GM18858 (cell line): ENCODE data around the gene REM1.

Source experiments
- ATAC-seq: cut with Tn5 transposase; IDR thresholded peaks from one replicate; pipeline ENCODE4 v1.9.1; 2021; ENCODE audit not compliant: unreplicated experiment

The REM1 gene

GRCh38 chr20:31522731-31523130, 47.6 kb downstream of the REM1 start:
- ATAC-seq, result no peak

DNA sequence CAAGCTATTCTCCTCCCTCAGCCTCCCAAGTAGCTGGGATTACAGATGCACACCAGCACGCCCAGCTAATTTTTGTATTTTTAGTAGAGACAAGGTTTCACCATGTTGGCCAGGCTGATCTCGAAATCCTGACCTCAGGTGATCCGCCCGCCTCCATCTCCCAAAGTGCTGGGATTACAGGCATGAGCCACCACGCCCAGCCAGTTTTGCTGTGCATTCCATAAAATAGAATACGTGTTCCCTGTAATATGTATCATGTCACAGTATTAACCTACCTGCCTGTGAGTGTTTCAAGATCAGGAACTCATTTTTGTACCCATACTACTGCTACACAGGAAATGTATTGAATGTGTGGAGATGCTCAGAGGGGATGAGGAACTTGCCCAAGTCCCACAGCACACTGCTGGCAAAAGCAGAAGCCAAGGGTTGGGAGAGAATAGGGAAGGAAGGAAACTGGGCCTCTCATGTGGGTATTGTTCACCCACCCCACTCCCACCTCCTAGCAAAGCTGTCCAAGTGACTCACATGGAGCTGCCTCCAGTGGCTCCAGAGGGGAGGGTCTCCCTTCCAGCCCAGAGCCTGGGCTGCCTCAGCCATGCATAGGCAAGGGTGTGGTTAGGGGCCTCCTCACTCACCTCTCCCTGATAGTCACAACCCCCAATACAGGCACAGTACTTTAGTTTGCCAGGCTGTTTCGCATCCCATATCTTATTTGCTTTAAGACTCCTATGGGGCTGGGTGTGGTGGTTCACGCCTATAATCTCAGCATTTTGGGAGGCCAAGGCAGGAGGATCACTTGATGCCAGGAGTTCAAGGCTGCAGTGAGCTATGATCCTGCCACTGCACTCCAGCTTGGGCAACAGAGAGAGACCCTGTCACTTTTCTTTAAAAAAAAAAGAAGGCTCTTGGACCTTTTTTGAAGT, 48.5 kb downstream of the REM1 start:
- no peak for ATAC-seq

DNA sequence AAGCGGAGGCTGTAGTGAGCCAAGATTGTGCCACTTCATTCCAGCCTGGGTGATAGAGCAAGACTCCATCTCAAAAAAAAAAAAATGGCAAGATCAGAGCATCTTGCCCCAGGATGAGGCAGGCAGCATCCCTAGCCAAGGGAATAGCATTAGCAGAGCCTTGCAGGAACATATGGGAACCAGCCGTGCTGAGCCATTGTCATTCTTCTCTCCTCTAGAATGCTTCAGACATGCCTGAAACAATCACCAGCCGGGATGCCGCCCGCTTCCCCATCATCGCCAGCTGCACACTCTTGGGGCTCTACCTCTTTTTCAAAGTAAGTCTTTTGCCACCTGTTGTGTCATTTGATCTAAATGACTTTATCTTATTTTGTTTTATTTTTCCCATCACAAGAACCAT, 52.2 kb downstream of the REM1 start:
- no peak for ATAC-seq
